ENCODE measurements around the gene SPATA17.

The SPATA17 gene

GRCh38 chr1:217846733-217847132, 215.6 kb downstream of the SPATA17 start:
- DNase-seq = no peak
- H3K27ac ChIP-seq (ENCODE audit: low read length, poor library complexity, severe bottlenecking) = no peak overlapping the region
- no peak overlapping the region for H3K9ac ChIP-seq (ENCODE audit: low read length)
- no peak overlapping the region for H4K91ac ChIP-seq (ENCODE audit: low read length)
- H2BK12ac ChIP-seq (ENCODE audit: low read length in 2 of 2) = no peak overlapping the region
- no peaks in the 10 kb centered on the region for H3K79me1 ChIP-seq (replicated peaks; ENCODE audit: low read length, poor library complexity, severe bottlenecking)
- no peak overlapping the region for H3K4me3 ChIP-seq (ENCODE audit: insufficient read depth in 1 of 2, low read depth in 1 of 2, low read length in 2 of 2)
- no peak overlapping the region for H3K23ac ChIP-seq (ENCODE audit: low read length in 2 of 2)
- no peaks in the 10 kb centered on the region for H3K9me3 ChIP-seq (ENCODE audit: control insufficient read depth, low read length)
- no peak overlapping the region for H2AFZ ChIP-seq (ENCODE audit: low read depth, low read length)
- no peak overlapping the region for H3K4me2 ChIP-seq (ENCODE audit: low read length, poor library complexity, severe bottlenecking)
- H3K4me1 ChIP-seq (ENCODE audit: control insufficient read depth, insufficient read depth, low read depth, low read length) = no peaks in the 10 kb centered on the region
- no peak overlapping the region for H2BK5ac ChIP-seq (ENCODE audit: low read depth, low read length, poor library complexity, severe bottlenecking)
- no peak overlapping the region for H2AK5ac ChIP-seq (ENCODE audit: low read length, severe bottlenecking)
- no peak overlapping the region for H4K8ac ChIP-seq (ENCODE audit: low read length)
- H3K27me3 ChIP-seq (ENCODE audit: control insufficient read depth in 1 of 2, insufficient read depth in 1 of 2, low read length in 2 of 2) = no peaks in the 10 kb centered on the region
- no peaks in the 10 kb centered on the region for H3K36me3 ChIP-seq (ENCODE audit: control insufficient read depth in 1 of 2, insufficient read depth in 2 of 2, low read depth in 1 of 2, low read length in 2 of 2)
- WGBS = no CpG with 5 or more reads among the region's 1 CpG
- H2BK15ac ChIP-seq (ENCODE audit: low read depth, poor library complexity, severe bottlenecking) = no peak overlapping the region
- no peak overlapping the region for H3K4ac ChIP-seq (ENCODE audit: low read depth in 1 of 2, low read length in 2 of 2)
- H3K14ac ChIP-seq (ENCODE audit: low read length in 2 of 2) = no peak overlapping the region
- no peak overlapping the region for H2BK120ac ChIP-seq (ENCODE audit: low read depth, low read length)
- no peak overlapping the region for H3K18ac ChIP-seq (ENCODE audit: low read depth in 1 of 2, low read length in 2 of 2)

- Histone ChIP-seq H3K9me3 (ENCODE audit: control insufficient read depth, low read length) (no peaks in the 10 kb centered on the region), H4K91ac (ENCODE audit: low read length) (no peak overlapping the region), H3K27ac (ENCODE audit: low read length, poor library complexity, severe bottlenecking) (no peak overlapping the region), H2BK120ac (ENCODE audit: low read depth, low read length) (no peak overlapping the region), H3K4me2 (ENCODE audit: low read length, poor library complexity, severe bottlenecking) (no peak overlapping the region), H4K8ac (ENCODE audit: low read length) (no peak overlapping the region), H3K23ac (ENCODE audit: low read length in 2 of 2) (no peak overlapping the region), H3K4me3 (ENCODE audit: insufficient read depth in 1 of 2, low read depth in 1 of 2, low read length in 2 of 2) (no peak overlapping the region), H3K9ac (ENCODE audit: low read length) (no peak overlapping the region), H3K79me1 (replicated peaks; ENCODE audit: low read length, poor library complexity, severe bottlenecking) (no peaks in the 10 kb centered on the region), H2BK15ac (ENCODE audit: low read depth, poor library complexity, severe bottlenecking) (no peak overlapping the region), H2AK5ac (ENCODE audit: low read length, severe bottlenecking) (no peak overlapping the region), H2BK5ac (ENCODE audit: low read depth, low read length, poor library complexity, severe bottlenecking) (no peak overlapping the region), H3K27me3 (ENCODE audit: control insufficient read depth in 1 of 2, insufficient read depth in 1 of 2, low read length in 2 of 2) (no peaks in the 10 kb centered on the region), H3K18ac (ENCODE audit: low read depth in 1 of 2, low read length in 2 of 2) (no peak overlapping the region), H3K36me3 (ENCODE audit: control insufficient read depth in 1 of 2, insufficient read depth in 2 of 2, low read depth in 1 of 2, low read length in 2 of 2) (no peaks in the 10 kb centered on the region), H3K14ac (ENCODE audit: low read length in 2 of 2) (no peak overlapping the region), H2BK12ac (ENCODE audit: low read length in 2 of 2) (no peak overlapping the region), H3K4me1 (ENCODE audit: control insufficient read depth, insufficient read depth, low read depth, low read length) (no peaks in the 10 kb centered on the region), H3K4ac (ENCODE audit: low read depth in 1 of 2, low read length in 2 of 2) (no peak overlapping the region), H2AFZ (ENCODE audit: low read depth, low read length) (no peak overlapping the region)
- WGBS = 97% methylated on average over 2 of the region's 3 CpGs
- no peak for DNase-seq
Measured at GRCh38 chr1:217847643-217848042, 216.5 kb downstream of the SPATA17 start.

DNA sequence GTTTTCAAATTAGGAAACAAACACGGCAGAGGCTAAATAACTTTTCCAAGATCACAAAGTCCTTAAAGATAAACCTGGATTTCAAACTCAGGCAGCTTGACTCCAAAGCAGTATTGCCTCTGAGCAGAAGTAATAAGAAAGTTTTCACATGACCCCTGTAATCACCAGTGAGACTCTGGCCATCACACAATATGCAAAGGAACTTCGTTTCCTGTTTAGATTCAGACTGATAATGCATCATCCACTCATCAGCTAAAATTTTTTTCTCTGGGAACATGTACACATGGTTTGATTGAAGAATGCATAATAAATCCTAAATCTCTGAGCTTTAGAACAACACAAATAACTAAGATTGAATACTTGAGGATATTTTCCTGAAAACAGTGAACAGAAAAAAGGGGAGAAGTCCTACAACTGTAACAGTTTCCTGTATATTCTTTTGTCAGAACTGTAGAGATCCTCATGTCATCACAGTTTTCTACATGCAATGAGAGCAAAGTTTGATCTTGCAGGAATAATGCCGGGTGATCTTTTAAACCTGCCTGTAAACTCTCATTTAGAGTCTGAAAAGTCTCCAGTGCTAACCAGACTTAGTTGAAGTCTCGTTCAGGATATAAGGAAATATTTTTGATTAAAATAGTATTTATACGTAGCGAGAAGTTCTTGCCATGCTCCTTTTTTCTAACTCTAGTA, 225.3 kb downstream of the SPATA17 start:
- Histone ChIP-seq H4K91ac (ENCODE audit: low read length) (no peak overlapping the region), H3K4me1 (ENCODE audit: control insufficient read depth, insufficient read depth, low read depth, low read length) (no peaks in the 10 kb centered on the region), H2AFZ (ENCODE audit: low read depth, low read length) (no peak overlapping the region), H3K18ac (ENCODE audit: low read depth in 1 of 2, low read length in 2 of 2) (no peak overlapping the region), H3K79me1 (replicated peaks; ENCODE audit: low read length, poor library complexity, severe bottlenecking) (no peaks in the 10 kb centered on the region), H3K4me2 (ENCODE audit: low read length, poor library complexity, severe bottlenecking) (no peak overlapping the region), H3K23ac (ENCODE audit: low read length in 2 of 2) (no peak overlapping the region), H4K8ac (ENCODE audit: low read length) (no peak overlapping the region), H3K4me3 (ENCODE audit: insufficient read depth in 1 of 2, low read depth in 1 of 2, low read length in 2 of 2) (no peak overlapping the region), H2BK120ac (ENCODE audit: low read depth, low read length) (no peak overlapping the region), H3K27me3 (ENCODE audit: control insufficient read depth in 1 of 2, insufficient read depth in 1 of 2, low read length in 2 of 2) (no peaks in the 10 kb centered on the region), H2BK15ac (ENCODE audit: low read depth, poor library complexity, severe bottlenecking) (no peak overlapping the region), H2AK5ac (ENCODE audit: low read length, severe bottlenecking) (no peak overlapping the region), H2BK12ac (ENCODE audit: low read length in 2 of 2) (no peak overlapping the region), H3K14ac (ENCODE audit: low read length in 2 of 2) (no peak overlapping the region), H3K9ac (ENCODE audit: low read length) (no peak overlapping the region), H3K4ac (ENCODE audit: low read depth in 1 of 2, low read length in 2 of 2) (no peak overlapping the region), H3K36me3 (ENCODE audit: control insufficient read depth in 1 of 2, insufficient read depth in 2 of 2, low read depth in 1 of 2, low read length in 2 of 2) (no peaks in the 10 kb centered on the region), H3K9me3 (ENCODE audit: control insufficient read depth, low read length) (peaks cover 17% of the 10 kb centered on the region), H2BK5ac (ENCODE audit: low read depth, low read length, poor library complexity, severe bottlenecking) (no peak overlapping the region), H3K27ac (ENCODE audit: low read length, poor library complexity, severe bottlenecking) (no peak overlapping the region)
- 33% methylated on average over 3 of the region's 6 CpGs for WGBS
- peak; percentile 72 for DNase-seq

- Histone ChIP-seq H2AK5ac (ENCODE audit: low read length, severe bottlenecking) (no peak overlapping the region), H2BK12ac (ENCODE audit: low read length in 2 of 2) (no peak overlapping the region), H3K14ac (ENCODE audit: low read length in 2 of 2) (no peak overlapping the region), H3K4me2 (ENCODE audit: low read length, poor library complexity, severe bottlenecking) (no peak overlapping the region), H3K4me1 (ENCODE audit: control insufficient read depth, insufficient read depth, low read depth, low read length) (no peaks in the 10 kb centered on the region), H4K91ac (ENCODE audit: low read length) (no peak overlapping the region), H3K9me3 (ENCODE audit: control insufficient read depth, low read length) (peaks cover 17% of the 10 kb centered on the region), H3K36me3 (ENCODE audit: control insufficient read depth in 1 of 2, insufficient read depth in 2 of 2, low read depth in 1 of 2, low read length in 2 of 2) (no peaks in the 10 kb centered on the region), H3K4ac (ENCODE audit: low read depth in 1 of 2, low read length in 2 of 2) (no peak overlapping the region), H2BK5ac (ENCODE audit: low read depth, low read length, poor library complexity, severe bottlenecking) (no peak overlapping the region), H3K79me1 (replicated peaks; ENCODE audit: low read length, poor library complexity, severe bottlenecking) (no peaks in the 10 kb centered on the region), H3K4me3 (ENCODE audit: insufficient read depth in 1 of 2, low read depth in 1 of 2, low read length in 2 of 2) (no peak overlapping the region), H3K9ac (ENCODE audit: low read length) (no peak overlapping the region), H3K27me3 (ENCODE audit: control insufficient read depth in 1 of 2, insufficient read depth in 1 of 2, low read length in 2 of 2) (no peaks in the 10 kb centered on the region), H2BK120ac (ENCODE audit: low read depth, low read length) (no peak overlapping the region), H3K23ac (ENCODE audit: low read length in 2 of 2) (no peak overlapping the region), H3K18ac (ENCODE audit: low read depth in 1 of 2, low read length in 2 of 2) (peak overlapping the region in 1 of 2 experiments; percentile 21), H2BK15ac (ENCODE audit: low read depth, poor library complexity, severe bottlenecking) (no peak overlapping the region), H4K8ac (ENCODE audit: low read length) (no peak overlapping the region), H3K27ac (ENCODE audit: low read length, poor library complexity, severe bottlenecking) (no peak overlapping the region), H2AFZ (ENCODE audit: low read depth, low read length) (no peak overlapping the region)
- peak; percentile 65 for DNase-seq
- WGBS = 31% methylated on average over 3 of the region's 5 CpGs
Measured at GRCh38 chr1:217857061-217857460, 225.9 kb downstream of the SPATA17 start.
